Right lung (tissue), 5 donors: ENCODE measurements around the gene ICAM4. TPM values are rescaled to one million over a fixed set of nuclear protein-coding genes. Genes with fewer than 3 reads are reported as not detected.
"Not testable (repeated sequence)": the region's sequence is repeated elsewhere in the genome, so short reads cannot be mapped to it uniquely, and the experiment has no call there.

Experiments
- DNase-seq, 2 donors: peaks; one replicate each; pipeline ENCODE4 v3.0.0-alpha.2; 2013
- polyA plus RNA-seq, 5 donors: library from polyadenylated mRNA; unstranded; fragments of 120-200 nt; gene quantifications; one replicate each; pipeline versions ENCODE4 v1.2.1 to v1.2.3, GENCODE V29; 2013; ENCODE audit warnings: inconsistent platforms in 1 of 5, low replicate concordance in 1 of 5; ENCODE audit not compliant: insufficient read length in 5 of 5, insufficient read depth in 1 of 5

ICAM4 gene
- polyA plus RNA-seq, 5 donors = 10.1 to 25.3 (median 15.8) TPM

- DNase-seq = no peak
These were observed 26.6 kb upstream of the ICAM4 start for GRCh38 chr19:10260141-10260584.

DNA sequence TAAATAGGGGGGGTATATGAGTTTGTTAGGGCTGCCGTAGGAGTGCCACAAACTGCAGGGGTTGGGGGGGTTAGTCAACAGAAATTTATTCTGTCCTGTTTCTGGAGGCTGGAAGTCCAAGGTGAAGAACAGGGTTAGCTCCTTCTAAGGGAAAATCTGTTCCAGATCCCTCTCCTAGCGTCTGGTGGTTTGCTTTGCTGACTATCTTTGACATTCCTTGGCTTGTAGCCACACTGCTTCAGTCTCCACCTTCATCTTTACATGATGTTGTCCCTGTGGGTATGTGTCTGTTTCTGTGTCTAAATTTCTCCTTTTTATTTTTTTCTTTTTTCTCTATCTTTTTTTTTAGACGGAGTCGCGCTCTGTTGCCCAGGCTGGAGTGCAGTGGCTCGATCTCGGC is 24.0 kb upstream of the ICAM4 start:
- DNase-seq = no peak

- DNase-seq = no peak
These were observed 20.0 kb upstream of the ICAM4 start for GRCh38 chr19:10266706-10267105.

- DNase-seq = no peak
These were observed 18.7 kb upstream of the ICAM4 start for GRCh38 chr19:10268071-10268470.

GRCh38 chr19:10269333-10270179 is 17.2 kb upstream of the ICAM4 start:
- DNase-seq = peak in 1 of 2 donors; percentile 73

- DNase-seq = no peak
These were observed 16.6 kb upstream of the ICAM4 start for GRCh38 chr19:10270180-10270615.

DNA sequence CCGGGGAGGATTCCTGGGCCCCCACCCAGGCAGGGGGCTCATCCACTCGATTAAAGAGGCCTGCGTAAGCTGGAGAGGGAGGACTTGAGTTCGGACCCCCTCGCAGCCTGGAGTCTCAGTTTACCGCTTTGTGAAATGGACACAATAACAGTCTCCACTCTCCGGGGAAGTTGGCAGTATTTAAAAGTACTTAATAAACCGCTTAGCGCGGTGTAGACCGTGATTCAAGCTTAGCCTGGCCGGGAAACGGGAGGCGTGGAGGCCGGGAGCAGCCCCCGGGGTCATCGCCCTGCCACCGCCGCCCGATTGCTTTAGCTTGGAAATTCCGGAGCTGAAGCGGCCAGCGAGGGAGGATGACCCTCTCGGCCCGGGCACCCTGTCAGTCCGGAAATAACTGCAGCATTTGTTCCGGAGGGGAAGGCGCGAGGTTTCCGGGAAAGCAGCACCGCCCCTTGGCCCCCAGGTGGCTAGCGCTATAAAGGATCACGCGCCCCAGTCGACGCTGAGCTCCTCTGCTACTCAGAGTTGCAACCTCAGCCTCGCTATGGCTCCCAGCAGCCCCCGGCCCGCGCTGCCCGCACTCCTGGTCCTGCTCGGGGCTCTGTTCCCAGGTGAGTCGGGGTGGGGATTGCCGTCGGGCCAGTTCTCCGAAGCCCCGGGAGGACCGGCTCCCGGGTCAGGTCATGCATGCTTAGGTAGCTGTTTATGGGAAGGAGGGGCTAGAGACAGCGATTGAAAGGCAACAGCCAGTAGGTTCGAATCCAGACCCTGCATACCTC is 15.9 kb upstream of the ICAM4 start, which contains the start of gene ICAM1:
Gene ICAM1, plus strand, starts transcription at position 505 of the 779 bp plus-strand sequence. Its CDS starts 40 bp downstream, at position 545.
- DNase-seq = no peak

- no peak for DNase-seq
These were observed 15.1 kb upstream of the ICAM4 start for GRCh38 chr19:10271543-10272086.

DNA sequence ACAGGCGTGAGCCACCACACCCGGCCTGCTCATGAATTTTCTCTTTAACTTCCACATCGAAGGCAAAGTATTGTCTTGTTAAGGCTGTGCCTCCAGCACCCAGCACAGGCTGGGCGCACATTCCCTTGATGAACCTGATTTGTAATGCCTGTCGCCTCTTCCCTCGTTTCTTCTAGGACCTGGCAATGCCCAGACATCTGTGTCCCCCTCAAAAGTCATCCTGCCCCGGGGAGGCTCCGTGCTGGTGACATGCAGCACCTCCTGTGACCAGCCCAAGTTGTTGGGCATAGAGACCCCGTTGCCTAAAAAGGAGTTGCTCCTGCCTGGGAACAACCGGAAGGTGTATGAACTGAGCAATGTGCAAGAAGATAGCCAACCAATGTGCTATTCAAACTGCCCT is 12.2 kb upstream of the ICAM4 start:
- no peak for DNase-seq

GRCh38 chr19:10277795-10278589 is 8.8 kb upstream of the ICAM4 start:
- no peak for DNase-seq

DNA sequence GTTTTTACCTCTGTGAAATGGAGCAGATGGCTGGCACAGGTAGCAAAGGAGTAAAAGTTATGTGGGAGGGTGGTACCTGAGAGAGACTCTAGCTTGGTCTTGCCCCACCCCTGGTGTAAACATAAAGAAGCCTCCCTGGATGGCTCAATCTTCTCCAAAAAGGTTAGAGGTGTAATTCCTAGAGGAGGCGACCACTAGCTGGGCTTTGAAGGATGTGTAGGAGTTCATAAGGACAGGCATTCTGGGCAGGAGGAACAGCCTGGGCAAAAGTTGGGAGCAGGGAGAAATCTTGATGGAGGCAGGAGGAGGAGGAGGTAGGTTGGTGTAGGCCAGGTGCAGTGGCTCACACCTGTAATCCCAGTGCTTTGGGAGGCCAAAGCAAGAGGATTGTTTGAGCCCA is 7.8 kb upstream of the ICAM4 start:
- DNase-seq = no peak

- no peak for DNase-seq
These were observed 6.9 kb upstream of the ICAM4 start for GRCh38 chr19:10279737-10280442.

DNA sequence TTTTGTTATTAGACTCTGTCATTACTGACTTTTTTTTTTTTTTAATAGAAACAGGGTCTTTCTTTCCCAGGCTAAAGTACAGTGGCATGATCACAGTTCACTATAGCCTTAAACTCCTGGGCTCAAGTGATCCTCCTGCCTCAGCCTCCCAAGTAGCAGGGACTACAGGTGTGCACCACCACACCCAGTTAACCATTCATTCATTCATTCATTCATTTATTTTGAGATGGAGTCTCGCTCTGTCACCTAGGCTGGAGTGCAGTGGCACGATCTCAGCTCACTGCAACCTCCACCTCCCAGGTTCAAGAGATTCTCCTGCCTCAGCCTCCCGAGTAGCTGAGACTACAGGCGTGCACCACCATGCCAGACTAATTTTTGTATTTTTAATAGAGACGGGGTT is 4.7 kb upstream of the ICAM4 start:
- DNase-seq = not testable (repeated sequence)

DNA sequence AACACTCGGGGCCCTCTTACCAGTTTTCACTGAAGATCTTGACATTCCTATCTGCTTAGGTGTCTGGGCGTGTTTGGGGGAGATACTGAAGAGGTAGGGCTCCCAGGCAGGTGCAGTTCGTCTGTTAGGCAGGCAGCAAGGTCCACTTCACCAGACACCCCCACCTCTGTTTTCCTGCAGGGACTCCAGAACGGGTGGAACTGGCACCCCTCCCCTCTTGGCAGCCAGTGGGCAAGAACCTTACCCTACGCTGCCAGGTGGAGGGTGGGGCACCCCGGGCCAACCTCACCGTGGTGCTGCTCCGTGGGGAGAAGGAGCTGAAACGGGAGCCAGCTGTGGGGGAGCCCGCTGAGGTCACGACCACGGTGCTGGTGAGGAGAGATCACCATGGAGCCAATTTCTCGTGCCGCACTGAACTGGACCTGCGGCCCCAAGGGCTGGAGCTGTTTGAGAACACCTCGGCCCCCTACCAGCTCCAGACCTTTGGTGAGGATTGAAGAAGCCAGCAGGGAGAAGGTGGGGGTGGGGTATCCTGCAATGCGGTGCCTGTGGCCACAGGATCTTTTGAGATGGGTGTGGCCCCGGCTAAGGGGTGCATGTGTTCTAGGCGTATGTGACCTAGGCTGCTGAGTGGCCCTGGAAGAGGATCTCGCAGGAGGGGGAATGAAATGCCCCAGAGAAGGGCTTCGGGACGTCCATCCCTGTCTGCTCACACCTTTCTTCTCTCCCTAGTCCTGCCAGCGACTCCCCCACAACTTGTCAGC is 3.3 kb upstream of the ICAM4 start:
- no peak for DNase-seq

DNA sequence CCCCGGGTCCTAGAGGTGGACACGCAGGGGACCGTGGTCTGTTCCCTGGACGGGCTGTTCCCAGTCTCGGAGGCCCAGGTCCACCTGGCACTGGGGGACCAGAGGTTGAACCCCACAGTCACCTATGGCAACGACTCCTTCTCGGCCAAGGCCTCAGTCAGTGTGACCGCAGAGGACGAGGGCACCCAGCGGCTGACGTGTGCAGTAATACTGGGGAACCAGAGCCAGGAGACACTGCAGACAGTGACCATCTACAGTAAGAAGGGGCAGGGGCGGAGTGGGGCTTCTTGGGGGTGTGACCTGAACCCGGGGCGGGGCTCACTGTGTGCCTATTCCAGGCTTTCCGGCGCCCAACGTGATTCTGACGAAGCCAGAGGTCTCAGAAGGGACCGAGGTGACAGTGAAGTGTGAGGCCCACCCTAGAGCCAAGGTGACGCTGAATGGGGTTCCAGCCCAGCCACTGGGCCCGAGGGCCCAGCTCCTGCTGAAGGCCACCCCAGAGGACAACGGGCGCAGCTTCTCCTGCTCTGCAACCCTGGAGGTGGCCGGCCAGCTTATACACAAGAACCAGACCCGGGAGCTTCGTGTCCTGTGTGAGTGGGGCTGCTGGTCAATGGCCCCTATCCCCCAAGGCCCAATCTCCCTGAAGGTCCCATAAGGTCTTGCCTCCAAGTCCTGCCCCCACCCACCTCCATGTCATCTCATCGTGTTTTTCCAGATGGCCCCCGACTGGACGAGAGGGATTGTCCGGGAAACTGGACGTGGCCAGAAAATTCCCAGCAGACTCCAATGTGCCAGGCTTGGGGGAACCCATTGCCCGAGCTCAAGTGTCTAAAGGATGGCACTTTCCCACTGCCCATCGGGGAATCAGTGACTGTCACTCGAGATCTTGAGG is 2.4 kb upstream of the ICAM4 start:
- no peak for DNase-seq

DNA sequence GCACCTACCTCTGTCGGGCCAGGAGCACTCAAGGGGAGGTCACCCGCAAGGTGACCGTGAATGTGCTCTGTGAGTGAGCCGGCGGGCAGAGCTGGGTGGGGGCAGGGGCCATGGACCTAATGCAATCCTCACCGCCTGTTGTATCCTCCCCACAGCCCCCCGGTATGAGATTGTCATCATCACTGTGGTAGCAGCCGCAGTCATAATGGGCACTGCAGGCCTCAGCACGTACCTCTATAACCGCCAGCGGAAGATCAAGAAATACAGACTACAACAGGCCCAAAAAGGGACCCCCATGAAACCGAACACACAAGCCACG is 1.8 kb upstream of the ICAM4 start:
- no peak for DNase-seq

GRCh38 chr19:10285393-10285792 is 1.4 kb upstream of the ICAM4 start:
- DNase-seq = no peak

DNA sequence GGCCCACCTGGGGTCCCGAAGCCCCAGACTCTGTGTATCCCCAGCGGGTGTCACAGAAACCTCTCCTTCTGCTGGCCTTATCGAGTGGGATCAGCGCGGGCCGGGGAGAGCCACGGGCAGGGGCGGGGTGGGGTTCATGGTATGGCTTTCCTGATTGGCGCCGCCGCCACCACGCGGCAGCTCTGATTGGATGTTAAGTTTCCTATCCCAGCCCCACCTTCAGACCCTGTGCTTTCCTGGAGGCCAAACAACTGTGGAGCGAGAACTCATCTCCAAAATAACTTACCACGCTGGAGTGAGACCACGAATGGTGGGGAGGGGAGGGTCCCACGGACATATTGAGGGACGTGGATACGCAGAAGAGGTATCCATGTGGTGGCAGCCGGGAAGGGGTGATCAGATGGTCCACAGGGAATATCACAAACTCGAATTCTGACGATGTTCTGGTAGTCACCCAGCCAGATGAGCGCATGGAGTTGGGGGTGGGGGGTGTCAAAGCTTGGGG is 2.0 kb downstream of the ICAM4 start:
- DNase-seq = no peak
